Superior temporal gyrus (tissue), 1 donor: ENCODE measurements around the gene CEP78.

Experiments
- DNase-seq: peaks from one replicate; pipeline ENCODE4 v3.0.0-alpha.2; 2016; ENCODE audit errors: extremely low spot score

The CEP78 gene

GRCh38 chr9:78286946-78287388 lies 51.1 kb downstream of the CEP78 start:
- no peak for DNase-seq

- no peak for DNase-seq
Measured at GRCh38 chr9:78288214-78288892, 52.5 kb downstream of the CEP78 start.

GRCh38 chr9:78289474-78289873 lies 53.6 kb downstream of the CEP78 start:
- no peak for DNase-seq

GRCh38 chr9:78291240-78291925 lies 55.5 kb downstream of the CEP78 start:
- DNase-seq, result no peak

DNA sequence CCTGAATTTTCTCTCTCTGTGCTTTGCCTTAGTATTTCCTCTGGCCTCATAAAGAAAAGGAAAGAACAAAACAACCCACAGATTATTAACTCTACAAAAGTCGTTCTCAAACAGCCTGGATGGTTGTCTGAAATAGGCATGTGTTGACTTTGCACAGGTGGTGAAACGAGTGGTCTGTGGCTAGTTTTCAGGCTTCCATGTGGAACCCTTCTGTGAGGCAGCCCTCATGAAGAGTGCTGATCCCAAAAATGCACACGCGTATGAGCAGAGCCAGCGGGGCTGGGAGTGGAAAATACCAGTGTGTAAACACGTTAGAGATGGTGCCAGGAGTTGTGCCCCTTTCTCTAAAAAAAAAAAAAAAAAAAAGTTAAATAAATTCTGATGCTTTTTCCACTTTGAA lies 56.2 kb downstream of the CEP78 start:
- DNase-seq, result no peak

- no peak for DNase-seq
Measured at GRCh38 chr9:78292716-78293497, 57.0 kb downstream of the CEP78 start.

GRCh38 chr9:78294290-78295176 lies 58.7 kb downstream of the CEP78 start:
- no peak for DNase-seq

DNA sequence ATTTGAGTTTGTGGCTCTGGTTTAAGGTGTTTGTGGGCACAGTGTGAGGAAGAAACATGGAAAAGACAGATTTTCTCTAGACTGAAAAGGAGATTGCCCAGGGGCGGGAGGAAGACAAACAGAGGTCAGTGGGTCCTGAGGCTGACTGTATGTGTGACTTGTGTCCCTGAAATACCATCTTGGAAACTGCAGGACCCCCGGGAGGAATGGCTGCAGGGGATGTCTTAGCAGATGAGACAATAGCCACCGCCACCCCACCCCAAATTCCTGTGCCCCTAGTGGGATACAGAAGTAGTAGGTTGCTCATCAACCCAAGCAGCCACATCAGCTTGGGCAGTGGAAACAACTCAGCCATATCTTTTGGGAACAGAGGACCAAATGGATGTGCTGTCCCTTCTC lies 59.3 kb downstream of the CEP78 start:
- no peak for DNase-seq

GRCh38 chr9:78295731-78296130 lies 59.9 kb downstream of the CEP78 start:
- DNase-seq, result no peak

- DNase-seq, result peak; percentile 62
Measured at GRCh38 chr9:78296201-78296892, 60.5 kb downstream of the CEP78 start.

DNA sequence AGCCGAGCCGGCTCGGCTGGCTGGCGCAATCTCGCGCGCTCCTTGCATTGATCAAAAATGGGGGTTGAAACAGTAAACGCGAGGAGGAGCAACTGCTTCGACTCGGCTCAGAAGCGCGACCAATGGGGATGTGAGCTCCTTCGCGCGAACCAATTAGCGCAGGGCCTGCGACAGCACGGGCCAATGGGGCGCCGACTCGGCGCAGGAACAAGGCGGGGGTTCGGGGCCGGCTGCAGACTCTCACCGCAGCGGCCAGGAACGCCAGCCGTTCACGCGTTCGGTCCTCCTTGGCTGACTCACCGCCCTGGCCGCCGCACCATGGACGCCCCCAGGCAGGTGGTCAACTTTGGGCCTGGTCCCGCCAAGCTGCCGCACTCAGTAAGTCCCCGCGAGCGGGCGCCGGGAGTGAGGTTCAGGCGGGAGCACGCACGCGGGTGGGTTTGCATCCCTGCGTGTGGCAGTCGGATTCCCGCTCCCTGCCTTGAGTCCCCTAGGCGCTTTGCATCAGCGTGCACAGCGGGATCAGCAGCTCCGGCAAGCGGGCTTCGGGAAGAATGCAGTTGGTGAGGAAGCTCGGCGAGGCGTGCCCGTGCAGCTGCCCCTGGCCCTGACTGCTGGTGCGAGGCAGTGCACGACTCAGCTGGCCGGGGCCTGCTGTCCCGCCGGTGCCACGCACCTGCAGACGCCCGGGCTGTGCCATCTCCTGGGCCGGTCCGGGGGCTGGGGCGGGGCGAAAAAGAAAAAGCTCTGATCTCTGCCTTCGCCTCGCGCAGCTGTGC lies 61.2 kb downstream of the CEP78 start, which contains the start of gene PSAT1:
PSAT1 (plus strand) TSS at position 233 of the 779 bp plus-strand sequence; CDS start at position 319, 86 bp downstream.
- peak; percentile 97 for DNase-seq

- DNase-seq, result no peak
Measured at GRCh38 chr9:78297672-78297961, 61.7 kb downstream of the CEP78 start.

DNA sequence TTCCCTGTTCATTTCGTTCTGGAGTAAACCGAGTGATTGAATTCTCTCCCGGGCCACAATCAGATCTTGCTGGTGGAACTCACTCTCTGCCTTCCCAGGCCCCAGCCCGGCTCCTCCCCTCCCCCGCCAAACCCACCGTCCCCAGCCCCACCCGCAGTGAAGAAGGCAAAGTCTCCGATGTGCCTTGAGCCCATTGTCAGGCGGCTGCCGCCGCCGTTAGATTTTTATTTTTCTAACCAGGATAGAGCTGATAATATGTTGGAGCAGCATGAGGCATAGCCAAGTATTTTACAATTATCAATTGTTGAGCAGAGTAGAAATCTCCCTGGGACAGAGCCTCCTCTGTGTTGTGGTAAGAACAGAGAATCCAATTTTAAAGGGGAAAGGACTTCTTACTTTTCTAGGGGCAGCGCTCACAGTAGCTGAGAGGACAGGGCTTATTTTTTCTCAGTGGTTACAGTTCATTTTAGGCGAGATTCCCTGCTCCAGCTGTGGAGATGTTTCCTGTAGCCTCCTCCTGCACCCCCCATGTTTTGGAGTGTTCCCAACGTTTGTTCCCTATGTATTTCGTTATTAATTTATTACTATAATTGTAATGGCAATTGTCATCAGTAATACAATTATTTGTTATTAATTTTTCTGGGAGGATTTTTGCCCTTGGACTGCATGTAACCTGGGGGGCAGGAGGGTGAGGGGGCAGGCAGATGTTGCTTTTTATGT lies 62.3 kb downstream of the CEP78 start:
- DNase-seq, result peak; percentile 90

- no peak for DNase-seq
Measured at GRCh38 chr9:78300209-78300608, 64.3 kb downstream of the CEP78 start.

DNA sequence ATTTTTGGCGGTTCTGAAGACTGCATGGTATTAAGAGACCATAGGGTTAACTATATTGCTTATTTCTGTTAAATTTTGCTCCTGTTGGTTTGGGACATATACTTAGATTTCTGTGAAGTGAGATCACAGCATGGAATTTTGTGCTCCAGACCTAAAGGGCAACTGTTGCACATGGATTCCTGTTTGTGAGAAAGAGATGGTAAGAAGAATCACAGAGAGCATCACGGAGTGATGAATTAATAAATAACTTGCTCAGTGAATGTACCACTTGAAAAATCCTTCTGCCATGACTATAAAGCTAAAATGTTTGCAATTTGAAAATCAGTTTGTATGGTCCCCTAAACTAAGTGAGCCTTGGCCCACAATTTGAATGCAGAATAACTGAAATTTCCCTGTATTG lies 65.6 kb downstream of the CEP78 start:
- DNase-seq, result no peak

- DNase-seq, result no peak
Measured at GRCh38 chr9:78303377-78304062, 67.6 kb downstream of the CEP78 start.

DNA sequence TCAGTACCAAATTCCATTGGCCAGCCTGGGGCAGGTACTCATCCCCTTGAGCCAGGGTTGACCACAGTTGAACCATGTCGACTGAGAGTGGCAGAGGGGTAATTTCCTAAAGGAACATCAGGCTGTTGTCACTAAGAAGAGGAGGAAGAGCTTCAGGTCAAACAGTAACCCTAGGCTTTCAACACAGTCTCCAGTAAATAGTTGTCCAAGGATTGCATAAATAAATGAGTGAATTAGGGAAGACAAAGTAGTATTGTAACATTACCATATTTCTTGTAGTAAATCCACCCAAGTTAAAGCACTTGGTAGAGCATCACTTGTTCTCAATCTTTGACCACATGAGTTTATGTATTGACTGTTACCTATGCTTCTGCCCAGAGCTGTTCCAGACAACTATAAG lies 68.5 kb downstream of the CEP78 start:
- no peak for DNase-seq

DNA sequence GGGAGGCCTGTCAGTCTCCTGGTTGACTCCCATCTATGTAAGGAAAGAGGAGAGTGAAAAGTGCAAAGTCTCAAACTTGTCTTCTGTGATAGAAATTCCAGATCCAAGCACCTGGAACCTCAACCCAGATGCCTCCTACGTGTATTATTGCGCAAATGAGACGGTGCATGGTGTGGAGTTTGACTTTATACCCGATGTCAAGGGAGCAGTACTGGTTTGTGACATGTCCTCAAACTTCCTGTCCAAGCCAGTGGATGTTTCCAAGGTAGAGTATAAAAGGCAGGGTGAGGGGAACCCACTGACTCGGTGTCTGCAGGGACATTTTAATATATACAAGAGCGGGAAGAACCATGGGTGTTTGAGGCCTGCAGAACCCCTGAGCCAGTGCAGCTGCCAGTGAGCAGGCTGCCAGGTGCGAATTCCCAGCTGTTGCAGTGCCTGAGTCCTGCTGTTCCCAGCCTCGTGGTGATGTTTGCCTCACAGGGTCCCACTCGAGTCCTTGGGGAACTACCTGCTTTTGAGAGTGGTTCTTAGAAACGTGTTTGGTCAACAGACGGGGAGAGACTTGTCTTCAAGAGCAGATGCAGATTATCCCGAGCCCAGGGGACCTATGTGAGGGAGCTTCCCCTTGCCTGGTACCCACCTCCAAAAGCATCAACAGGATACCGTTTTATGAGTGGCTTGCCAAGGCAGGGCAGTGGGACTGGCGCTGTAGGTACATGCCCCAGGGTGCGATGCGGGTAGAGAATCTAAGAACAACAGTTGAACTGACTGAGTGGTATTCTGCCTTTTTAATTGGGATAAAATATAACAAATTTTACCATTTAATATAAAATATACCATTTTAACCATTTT lies 70.6 kb downstream of the CEP78 start:
- DNase-seq, result no peak
